IPS-18c (cell line): Measurements from ENCODE around the gene GPR108.
A peak's percentile ranks its signal among the peaks of the same experiment; 100 is the strongest.
"Not testable (repeated sequence)": the region's sequence is repeated elsewhere in the genome, so short reads cannot be mapped to it uniquely, and the experiment has no call there.

Experiments
- H3K4me3 ChIP-seq: 2 replicates; pipeline ENCODE4 v1.7.0; 2013; ENCODE audit warnings: low read depth, mild to moderate bottlenecking, low read length, moderate library complexity; ENCODE audit not compliant: insufficient read depth
- H3K9me3 ChIP-seq: one replicate; pipeline ENCODE4 v1.6.1; 2013; ENCODE audit warnings: mild to moderate bottlenecking, low read length, moderate library complexity; ENCODE audit not compliant: control insufficient read depth, insufficient read depth

Gene GPR108

GRCh38 chr19:6717441-6717971 lies 19.9 kb downstream of the GPR108 start:
- H3K4me3 ChIP-seq: peak overlapping the region; percentile 39; the same call in 1 of the 2 replicates
- H3K9me3 ChIP-seq: no peaks in the 10 kb centered on the region

GRCh38 chr19:6717036-6717435 lies 20.3 kb downstream of the GPR108 start:
- no peaks in the 10 kb centered on the region for H3K9me3 ChIP-seq
- H3K4me3 ChIP-seq: no peak overlapping the region

- no peak overlapping the region for H3K4me3 ChIP-seq
- no peaks in the 10 kb centered on the region for H3K9me3 ChIP-seq
These were observed 20.8 kb downstream of the GPR108 start for GRCh38 chr19:6716610-6716970.

GRCh38 chr19:6714749-6715555 lies 22.4 kb downstream of the GPR108 start:
- H3K9me3 ChIP-seq: no peaks in the 10 kb centered on the region

GRCh38 chr19:6713773-6714692 lies 23.3 kb downstream of the GPR108 start:
- Histone ChIP-seq H3K4me3 (no peak overlapping the region), H3K9me3 (no peaks in the 10 kb centered on the region)

More at GRCh38 chr19:6714749-6715555, 22.4 kb downstream of the GPR108 start:
- H3K4me3 ChIP-seq: no peak overlapping the region

GRCh38 chr19:6712692-6713670 lies 24.4 kb downstream of the GPR108 start:
- Histone ChIP-seq H3K4me3 (no peak overlapping the region), H3K9me3 (no peaks in the 10 kb centered on the region)

GRCh38 chr19:6712231-6712630 lies 25.1 kb downstream of the GPR108 start:
- Histone ChIP-seq H3K4me3 (no peak overlapping the region), H3K9me3 (no peaks in the 10 kb centered on the region)

GRCh38 chr19:6711605-6712004 lies 25.8 kb downstream of the GPR108 start:
- Histone ChIP-seq H3K9me3 (no peaks in the 10 kb centered on the region), H3K4me3 (no peak overlapping the region)

- H3K4me3 ChIP-seq: no peak overlapping the region
- H3K9me3 ChIP-seq: no peaks in the 10 kb centered on the region
These were observed 26.4 kb downstream of the GPR108 start for GRCh38 chr19:6711078-6711361.

GRCh38 chr19:6710273-6711077 lies 26.9 kb downstream of the GPR108 start:
- no peaks in the 10 kb centered on the region for H3K9me3 ChIP-seq
- no peak overlapping the region for H3K4me3 ChIP-seq

GRCh38 chr19:6709549-6709948 lies 27.8 kb downstream of the GPR108 start:
- H3K9me3 ChIP-seq: no peaks in the 10 kb centered on the region
- no peak overlapping the region for H3K4me3 ChIP-seq

- H3K4me3 ChIP-seq, H3K9me3 ChIP-seq: not testable (repeated sequence)
These were observed 28.5 kb downstream of the GPR108 start for GRCh38 chr19:6708913-6709312.

GRCh38 chr19:6708346-6708745 lies 29.0 kb downstream of the GPR108 start:
- Histone ChIP-seq H3K4me3 (no peak overlapping the region), H3K9me3 (no peaks in the 10 kb centered on the region)

GRCh38 chr19:6707658-6708018 lies 29.7 kb downstream of the GPR108 start:
- Histone ChIP-seq H3K9me3 (no peaks in the 10 kb centered on the region), H3K4me3 (no peak overlapping the region)

GRCh38 chr19:6707011-6707657 lies 30.2 kb downstream of the GPR108 start:
- Histone ChIP-seq H3K4me3 (no peak overlapping the region), H3K9me3 (no peaks in the 10 kb centered on the region)

GRCh38 chr19:6706633-6706958 lies 30.8 kb downstream of the GPR108 start:
- Histone ChIP-seq H3K9me3 (no peaks in the 10 kb centered on the region), H3K4me3 (no peak overlapping the region)
